H1 (cell line): ENCODE results near the gene RAB2B. TPM values are rescaled to one million over a fixed set of nuclear protein-coding genes. Genes with fewer than 3 reads are reported as not detected.

Source experiments
- CTCF ChIA-PET: fragments of 300-600 bp; sonication (Branson Sonifier 250); formaldehyde crosslinking; loops from one replicate; lab custom pipeline; 2021; ENCODE audit not compliant: partially characterized antibody; lab: Charles Lee
- POLR2A ChIA-PET: fragments of 300-600 bp; sonication (Branson Sonifier 250); formaldehyde crosslinking; loops from one replicate; lab custom pipeline; 2021; ENCODE audit warnings: inconsistent platforms; ENCODE audit not compliant: partially characterized antibody; lab: Charles Lee
- DNase-seq, 2 experiments: peaks; one replicate each; pipeline versions ENCODE4 v3.0.0 to v3.0.0-alpha.2; 2010 to 2022; ENCODE audit warnings: low spot score in 2 of 2, low read depth in 1 of 2, mixed read lengths in 1 of 2
- FAIRE-seq: peaks from 2 replicates; lab custom pipeline; 2011; peaks lifted over from hg19 to GRCh38; lab: Jason Lieb, UNC
- H2AFZ ChIP-seq: 2 replicates; pipeline ENCODE4 v1.8.1; 2012; ENCODE audit warnings: low read length, inconsistent platforms
- H2AK5ac ChIP-seq: 2 replicates; pipeline ENCODE4 v1.6.1; 2013; ENCODE audit warnings: low read depth, low read length
- H2BK120ac ChIP-seq: replicated peaks from 2 replicates; pipeline ENCODE3; 2013; ENCODE audit warnings: low read depth, low read length, inconsistent platforms
- H2BK12ac ChIP-seq: 2 replicates; pipeline ENCODE4 v1.6.1; 2013; ENCODE audit warnings: low read depth, low read length
- H2BK15ac ChIP-seq: 2 replicates; pipeline ENCODE4 v1.6.1; 2013; ENCODE audit warnings: low read length
- H2BK20ac ChIP-seq: 2 replicates; pipeline ENCODE4 v1.6.1; 2013; ENCODE audit warnings: low read length
- H2BK5ac ChIP-seq: 2 replicates; pipeline ENCODE4 v1.6.1; 2013; ENCODE audit warnings: low read depth, low read length
- H3K14ac ChIP-seq: 2 replicates; pipeline ENCODE4 v1.6.1; 2013; ENCODE audit warnings: inconsistent platforms; ENCODE audit not compliant: insufficient read length
- H3K18ac ChIP-seq: 2 replicates; pipeline ENCODE4 v1.6.1; 2013; ENCODE audit warnings: low read length; ENCODE audit errors: extremely low read depth
- H3K23ac ChIP-seq: 2 replicates; pipeline ENCODE4 v1.6.1; 2013; ENCODE audit warnings: inconsistent platforms; ENCODE audit not compliant: insufficient read length
- H3K23me2 ChIP-seq: 2 replicates; pipeline ENCODE4 v1.6.1; 2013; ENCODE audit warnings: low read depth, low read length
- H3K27ac ChIP-seq: 2 replicates; pipeline ENCODE4 v1.6.1; 2011; ENCODE audit warnings: low read depth, low read length, inconsistent platforms
- H3K27me3 ChIP-seq, 4 experiments: replicated peaks in 1 of 4; 1 replicate in 1 of 4; 2 replicates in 3 of 4; pipeline versions ENCODE4 v1.6.1 to v1.8.1; 2011 to 2013; ENCODE audit warnings: low read length in 3 of 4, mild to moderate bottlenecking in 3 of 4, inconsistent platforms in 2 of 4, mixed read lengths in 2 of 4, moderate library complexity in 1 of 4; ENCODE audit not compliant: control insufficient read depth in 3 of 4, insufficient read depth in 3 of 4; ENCODE audit errors: extremely low read depth in 1 of 4
- H3K36me3 ChIP-seq, 4 experiments: 2 replicates each; pipeline versions ENCODE4 v1.6.1 to v1.8.1; 2011 to 2013; ENCODE audit warnings: mild to moderate bottlenecking in 4 of 4, low read length in 3 of 4, moderate library complexity in 2 of 4, control low read depth in 1 of 4, inconsistent platforms in 1 of 4; ENCODE audit not compliant: insufficient read depth in 4 of 4, control insufficient read depth in 2 of 4
- H3K4ac ChIP-seq: replicated peaks from 2 replicates; pipeline ENCODE3; 2013; ENCODE audit warnings: low read length, low read depth, mixed read lengths, inconsistent platforms; ENCODE audit not compliant: insufficient read length
- H3K4me1 ChIP-seq, 4 experiments: replicated peaks in 1 of 4; 1 replicate in 1 of 4; 2 replicates in 3 of 4; pipeline versions ENCODE4 v1.6.1 to v1.8.1; 2011 to 2013; ENCODE audit warnings: low read length in 3 of 4, inconsistent platforms in 2 of 4, mixed read lengths in 1 of 4; ENCODE audit not compliant: insufficient read depth in 4 of 4, control insufficient read depth in 3 of 4
- H3K4me2 ChIP-seq, 2 experiments: 2 replicates each; pipeline versions ENCODE4 v1.6.1 to v1.8.1; 2011 to 2013; ENCODE audit warnings: low read depth in 2 of 2, low read length in 2 of 2, control low read depth in 1 of 2, inconsistent platforms in 1 of 2, mild to moderate bottlenecking in 1 of 2; ENCODE audit not compliant: insufficient read depth in 1 of 2
- H3K4me3 ChIP-seq, 4 experiments: fragments of 200-600, 300-600 bp in 1 of 4; sonication (generic), shearing (Covaris generic), sonication (Bioruptor Twin) in 1 of 4; 2 replicates each; pipeline versions ENCODE4 v1.5.1 to v1.8.1; 2011 to 2016; ENCODE audit warnings: low read length in 4 of 4, low read depth in 3 of 4, control low read depth in 2 of 4, inconsistent platforms in 2 of 4, mild to moderate bottlenecking in 2 of 4, mixed read lengths in 1 of 4, moderate library complexity in 1 of 4; ENCODE audit not compliant: insufficient read depth in 2 of 4; ENCODE audit errors: extremely low read depth in 1 of 4
- H3K56ac ChIP-seq: replicated peaks from 2 replicates; pipeline ENCODE3; 2013; ENCODE audit warnings: low read depth, mild to moderate bottlenecking, mixed read lengths, low read length, inconsistent platforms; ENCODE audit not compliant: insufficient read length
- H3K79me1 ChIP-seq: 2 replicates; pipeline ENCODE4 v1.6.1; 2013; ENCODE audit warnings: low read depth, low read length, control low read depth
- H3K79me2 ChIP-seq, 2 experiments: 2 replicates each; pipeline versions ENCODE4 v1.6.1 to v1.8.1; 2012 to 2013; ENCODE audit warnings: low read length in 2 of 2, mild to moderate bottlenecking in 2 of 2, inconsistent platforms in 1 of 2; ENCODE audit not compliant: insufficient read depth in 2 of 2, control insufficient read depth in 1 of 2
- H3K9ac ChIP-seq, 4 experiments: replicated peaks in 1 of 4; 1 replicate in 1 of 4; 2 replicates in 3 of 4; pipeline versions ENCODE4 v1.6.1 to v1.8.1; 2011 to 2013; ENCODE audit warnings: low read depth in 3 of 4, low read length in 3 of 4, control low read depth in 2 of 4, mild to moderate bottlenecking in 2 of 4, moderate library complexity in 2 of 4, inconsistent platforms in 1 of 4; ENCODE audit errors: extremely low read depth in 1 of 4
- H3K9me3 ChIP-seq, 2 experiments: 2 replicates each; pipeline versions ENCODE4 v1.6.1 to v1.8.1; 2012 to 2013; ENCODE audit warnings: mild to moderate bottlenecking in 2 of 2, moderate library complexity in 2 of 2, control low read depth in 1 of 2, inconsistent platforms in 1 of 2, low read depth in 1 of 2, low read length in 1 of 2, mixed read lengths in 1 of 2; ENCODE audit not compliant: insufficient read depth in 2 of 2
- H4K20me1 ChIP-seq, 2 experiments: replicated peaks in 1 of 2; 2 replicates each; pipeline versions ENCODE3 to v1.8.1; 2011 to 2013; ENCODE audit warnings: inconsistent platforms in 2 of 2, low read length in 2 of 2, mild to moderate bottlenecking in 1 of 2; ENCODE audit not compliant: insufficient read depth in 2 of 2, control insufficient read depth in 1 of 2
- H4K5ac ChIP-seq: 2 replicates; pipeline ENCODE4 v1.6.1; 2013; ENCODE audit warnings: low read length, low read depth, mixed read lengths, inconsistent platforms; ENCODE audit not compliant: insufficient read length
- H4K8ac ChIP-seq: 2 replicates; pipeline ENCODE4 v1.8.0; 2013; ENCODE audit warnings: mild to moderate bottlenecking, moderate library complexity, low read length, inconsistent platforms; ENCODE audit not compliant: insufficient read depth; ENCODE audit errors: extremely low read depth
- H4K91ac ChIP-seq: replicated peaks from 2 replicates; pipeline ENCODE3; 2013; ENCODE audit warnings: low read length, mixed read lengths, inconsistent platforms; ENCODE audit not compliant: insufficient read length
- BACH1 ChIP-seq: IDR thresholded peaks from 2 replicates; pipeline ENCODE4 v1.6.1; 2012; ENCODE audit warnings: low read length, improper control_type of control experiment
- CHD1 ChIP-seq: IDR thresholded peaks from 2 replicates; pipeline ENCODE4 v1.6.1; 2012; ENCODE audit warnings: low read depth, low read length, improper control_type of control experiment
- CHD2 ChIP-seq: IDR thresholded peaks from 2 replicates; pipeline ENCODE4 v1.6.1; 2012; ENCODE audit warnings: low read length, improper control_type of control experiment
- CTBP2 ChIP-seq: IDR thresholded peaks from 2 replicates; pipeline ENCODE4 v1.7.0; 2011; ENCODE audit warnings: borderline replicate concordance, mild to moderate bottlenecking, moderate library complexity, mixed read lengths, low read length; ENCODE audit not compliant: insufficient read depth, insufficient read length
- NANOG ChIP-seq: IDR thresholded peaks from 2 replicates; pipeline ENCODE4 v1.6.1; 2011; ENCODE audit warnings: low read length, low read depth, mild to moderate bottlenecking, inconsistent platforms; ENCODE audit not compliant: insufficient read depth, poor library complexity, severe bottlenecking
- POLR2AphosphoS5 ChIP-seq: IDR thresholded peaks from 2 replicates; pipeline ENCODE4 v1.6.1; 2011; ENCODE audit warnings: low read depth, low read length
- SAP30 ChIP-seq: fragments of 300-600 bp; sonication (generic); IDR thresholded peaks from 2 replicates; pipeline ENCODE4 v1.7.1; 2012; ENCODE audit warnings: low read length, moderate library complexity, mild to moderate bottlenecking, inconsistent platforms; ENCODE audit not compliant: insufficient read depth, insufficient replicate concordance
- SIRT6 ChIP-seq: IDR thresholded peaks from one replicate; pipeline ENCODE4 v1.7.1; 2012; ENCODE audit warnings: low read length, inconsistent platforms
- SP2 ChIP-seq: IDR thresholded peaks from 2 replicates; pipeline ENCODE4 v1.6.1; 2012; ENCODE audit warnings: mild to moderate bottlenecking, low read length, inconsistent platforms
- SP4 ChIP-seq: IDR thresholded peaks from 2 replicates; pipeline ENCODE4 v1.6.1; 2012; ENCODE audit warnings: low read length, inconsistent platforms
- TCF12 ChIP-seq: IDR thresholded peaks from 2 replicates; pipeline ENCODE4 v1.6.1; 2011; ENCODE audit warnings: low read depth, mild to moderate bottlenecking, low read length
- WGBS, 2 experiments: shearing (Covaris generic) in 1 of 2; methylation state at CpG; one replicate each; pipeline versions ENCODE4 v1.1.6 to v1.1.7; 2013 to 2015; ENCODE audit warnings: low lambda C conversion rate in 2 of 2, mixed read lengths in 2 of 2, inconsistent platforms in 1 of 2, low coverage in 1 of 2, missing lambda C conversion rate in 1 of 2; ENCODE audit not compliant: insufficient replicate concordance in 2 of 2, insufficient coverage in 1 of 2, insufficient read length in 1 of 2; ENCODE audit errors: extremely low coverage in 1 of 2, missing lambda C conversion rate in 1 of 2; 5-methylcytosine and 5-hydroxymethylcytosine counted together
- polyA plus RNA-seq, 7 experiments: library from polyadenylated mRNA; depleted of rRNA in 3 of 7; stranded (reverse) in 5 of 7; unstranded in 2 of 7; fragments of >200 nt in 5 of 7; fragments of 200-250 nt in 2 of 7; gene quantifications; 1 replicate in 5 of 7; 2 replicates in 1 of 7; 4 replicates in 1 of 7; pipeline versions ENCODE4 v1.2.1 to v1.2.3, GENCODE V29; 2011 to 2013; ENCODE audit warnings: missing spikeins in 2 of 7, mixed read lengths in 2 of 7
- total RNA-seq: library from RNA; stranded (reverse); fragmentation: NEBNext Ultra II Directional; extraction: Animal tissue kit (Norgen Biotek cat#: 25700); gene quantifications from 2 replicates; pipeline ENCODE4 v1.2.1, GENCODE V29; 2021

Gene RAB2B
- total and polyA plus RNA-seq, 2 of the 8 experiments (the other 6 are each of a cell fraction or from before 2014, with no cell fraction given): 23.4 to 26.1 TPM

GRCh38 chr14:21510735-21511657, 34.2 kb upstream of the RAB2B start, which contains the start of gene METTL3:
TSS of gene METTL3 (minus strand) at chr14:21511340. CDS start at chr14:21511223, 117 bp downstream.
- Histone ChIP-seq H3K79me2 (peaks cover 15 to 47% of the 10 kb centered on the region in 2 experiments), H3K4me2 (peak within 1 kb of the TSS; percentile 57 to 75), H3K9ac (peak within 1 kb of the TSS; percentile 72 to 92 (median 78)), H3K27ac (peak within 1 kb of the TSS; percentile 88), H4K8ac (peak within 1 kb of the TSS; percentile 77; the same call in 1 of the 2 replicates), H4K91ac (peak within 1 kb of the TSS; percentile 14), H3K14ac (no peak within 1 kb of the TSS), H3K4me3 (peak within 1 kb of the TSS; percentile 58 to 98 (median 86)), H3K23me2 (peaks cover 2% of the 10 kb centered on the region; the same call in 1 of the 2 replicates), H3K18ac (peak within 1 kb of the TSS; percentile 85), H3K56ac (peak within 1 kb of the TSS; percentile 77), H3K36me3 (peaks cover 0 to 16% (median 5%) of the 10 kb centered on the region in 4 experiments; a peak in 4 of 8 replicates), H3K27me3 (no peaks in the 10 kb centered on the region), H4K20me1 (peaks cover 0 to 7% of the 10 kb centered on the region in 2 experiments), H2BK120ac (no peak within 1 kb of the TSS), H2BK12ac (peak within 1 kb of the TSS; percentile 89), H4K5ac (peak within 1 kb of the TSS; percentile 57), H2AK5ac (peak within 1 kb of the TSS; percentile 5), H2BK20ac (no peak within 1 kb of the TSS), H3K4ac (peak within 1 kb of the TSS; percentile 86), H3K9me3 (no peaks in the 10 kb centered on the region), H2BK15ac (no peak within 1 kb of the TSS), H2BK5ac (peak within 1 kb of the TSS; percentile 99), H2AFZ (no peak within 1 kb of the TSS), H3K79me1 (0 out of 2 replicates have a peak, but pooled peaks cover 5% of the 10 kb centered on the region), H3K4me1 (peaks cover 0 to 5% (median 2%) of the 10 kb centered on the region in 4 experiments; a peak in 4 of 7 replicates), H3K23ac (no peak within 1 kb of the TSS)
- 1% methylated on average over 53 of the region's 53 CpGs; no CpG with 5 or more reads in 1 of the 2 experiments for WGBS, 2 experiments
- DNase-seq: peak; percentile 83 to 93
- ChIA-PET CTCF (interaction anchor here (0.7 to 1.9 kb wide), 12 partner anchors 10 to 201 kb away, joined by 3 to 18 read pairs (median 4); partner anchors contain the start of gene SALL2), POLR2A (interaction anchor here (0.8 to 26.0 kb wide), 14 partner anchors 11 to 246 kb away, joined by 3 to 769 read pairs (median 4); partner anchors contain the start of genes RAB2B, SALL2 and TOX4)
- FAIRE-seq: peak; percentile 75
- TF ChIP-seq CHD2 (peak; percentile 47), SP4 (no peak), CTBP2 (no peak), TCF12 (no peak), POLR2AphosphoS5 (peak; percentile 82), CHD1 (no peak), BACH1 (no peak), SP2 (no peak), NANOG (no peak), SIRT6 (no peak), SAP30 (peak; percentile 92)
